Measurements from ENCODE around the gene ACADSB.

DNA sequence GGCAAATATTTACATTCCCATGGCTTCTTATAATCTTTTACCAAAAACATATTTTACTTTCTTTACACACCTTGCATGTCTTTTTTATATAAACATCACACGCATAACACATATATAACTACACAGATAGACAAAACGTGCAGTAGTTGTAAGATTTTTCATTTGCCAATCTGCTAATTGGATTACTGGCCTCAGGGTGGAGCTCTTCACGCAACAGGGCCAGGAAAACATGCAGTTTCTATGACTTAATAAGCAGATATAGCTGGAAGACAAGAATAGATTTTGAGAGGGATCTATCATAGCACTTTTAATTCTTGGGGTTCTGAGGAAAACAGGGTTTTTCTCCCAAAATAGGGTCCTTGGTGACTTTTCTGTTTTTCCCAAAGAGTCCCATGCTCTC lies 12.7 kb downstream of the ACADSB start:
- TF ChIP-seq CTCF (IDR thresholded peaks at IDR 0.05; ENCODE audit: poor library complexity, severe bottlenecking) (no peak), EP300 (conservative IDR thresholded peaks at IDR 0.05; ENCODE audit: poor library complexity, severe bottlenecking) (no peak), SMC3 (conservative IDR thresholded peaks at IDR 0.05; ENCODE audit: poor library complexity) (no peak), RAD21 (conservative IDR thresholded peaks at IDR 0.05) (no peak), MXI1 (conservative IDR thresholded peaks at IDR 0.05; ENCODE audit: poor library complexity, severe bottlenecking) (no peak), EZH2 (IDR thresholded peaks at IDR 0.05; ENCODE audit: borderline replicate concordance, insufficient read depth, low read length, poor library complexity, severe bottlenecking) (no peak)
